Adrenal gland (tissue), 12 donors: ENCODE data around the gene DKK2. TPM values are rescaled to one million over a fixed set of nuclear protein-coding genes. Genes with fewer than 3 reads are reported as not detected.

Experiments used
- DNase-seq, 7 donors: peaks; one replicate each; pipeline ENCODE4 v3.0.0-alpha.2; 2019 to 2020
- H3K27ac ChIP-seq, 5 donors: fragments of 200-600 bp; sonication (generic) in 4 of 5; 1 replicate in 3 of 5; 2 replicates in 2 of 5; pipeline versions ENCODE4 v1.5.1 to v1.8.0; 2016 to 2020; ENCODE audit warnings: mild to moderate bottlenecking in 1 of 5
- H3K27me3 ChIP-seq: fragments of 200-600 bp; 2 replicates; pipeline ENCODE4 v1.8.0; 2021
- H3K36me3 ChIP-seq, 2 donors: fragments of 200-600 bp; replicated peaks in 1 of 2; 1 replicate in 1 of 2; 2 replicates in 1 of 2; pipeline versions ENCODE4 v1.5.1 to v1.8.0; 2018 to 2022
- H3K4me1 ChIP-seq, 2 donors: fragments of 200-600 bp; replicated peaks in 1 of 2; 1 replicate in 1 of 2; 2 replicates in 1 of 2; pipeline versions ENCODE4 v1.5.1 to v1.8.0; 2018 to 2021
- H3K4me3 ChIP-seq, 4 donors: fragments of 200-600 bp; sonication (generic) in 3 of 4; one replicate each; pipeline ENCODE4 v1.5.1; 2016 to 2018
- H3K9me3 ChIP-seq, 3 donors: fragments of 200-600 bp; sonication (generic) in 1 of 3; replicated peaks in 1 of 3; 1 replicate in 2 of 3; 2 replicates in 1 of 3; pipeline versions ENCODE4 v1.5.1 to v1.8.0; 2016 to 2021
- POLR2A ChIP-seq, 2 donors: fragments of 450-650 bp; IDR thresholded peaks; one replicate each; pipeline ENCODE4 v1.6.1; 2017; ENCODE audit warnings: antibody characterized with exemption in 2 of 2, mild to moderate bottlenecking in 2 of 2, moderate library complexity in 1 of 2
- WGBS, 4 donors: extraction: QIAGEN DNeasy Blood & Tissue Kit in 2 of 4; methylation state at CpG; one replicate each; pipeline versions ENCODE4 v1.1.5 to v1.1.7; 2013 to 2017; 5-methylcytosine and 5-hydroxymethylcytosine counted together
- intact Hi-C, 2 donors: fragments of 100-400 bp; cut with DNase I; formaldehyde crosslinking; loops; one replicate each; pipeline versions ENCODE4 v1.14.1 to v1.15.0; 2022 to 2023
- polyA plus RNA-seq, 3 donors: library from polyadenylated mRNA; stranded (reverse); fragments of 200-250 nt in 2 of 3; fragments of 350-450 nt in 1 of 3; fragmentation: Illumina TruSeq in 1 of 3; extraction: RNeasy Lipid Tissue Mini Kit (QIAGEN cat#74804) in 1 of 3; gene quantifications; one replicate each; pipeline ENCODE4 v1.2.3, GENCODE V29; 2013 to 2014
- total RNA-seq, 9 donors: library from RNA; depleted of rRNA in 4 of 9; stranded (reverse); fragments of >200 nt in 4 of 9; fragments of 120-200 nt in 1 of 9; fragmentation: NEBNext Ultra II Directional in 1 of 9; extraction: Animal tissue kit (Norgen Biotek cat#: 25700) in 1 of 9; gene quantifications; one replicate each; pipeline versions ENCODE4 v1.1.0 to v1.2.4, GENCODE V29; 2013 to 2023
- TF ChIP-seq, protein P1 (sequence below), 6 experiments: fragments of 450-650 bp in 4 of 6; fragments of 200-600 bp in 2 of 6; sonication (generic) in 1 of 6; IDR thresholded peaks; 1 replicate in 5 of 6; 2 replicates in 1 of 6; pipeline versions ENCODE4 v1.5.1 to v1.8.0; 2016 to 2021; ENCODE audit warnings: antibody characterized with exemption in 6 of 6, mild to moderate bottlenecking in 2 of 6, moderate library complexity in 1 of 6
- donor health status: healthy with polysubstance abuse.
- donor health status: Bipolar disorder and iron deficiency.
- donor health status: DM: yes; HTN: yes; CAD: no.
- donor health status: DM: no; HTN: no; CAD: no.
- donor health status: DM: no; HTN: no; CAD: no.
- donor health status: DM: yes; HTN: yes; CAD: no.

Gene DKK2
- total and polyA plus RNA-seq, 12 donors = 0.14 to 9.9 (median 0.63) TPM

DNA sequence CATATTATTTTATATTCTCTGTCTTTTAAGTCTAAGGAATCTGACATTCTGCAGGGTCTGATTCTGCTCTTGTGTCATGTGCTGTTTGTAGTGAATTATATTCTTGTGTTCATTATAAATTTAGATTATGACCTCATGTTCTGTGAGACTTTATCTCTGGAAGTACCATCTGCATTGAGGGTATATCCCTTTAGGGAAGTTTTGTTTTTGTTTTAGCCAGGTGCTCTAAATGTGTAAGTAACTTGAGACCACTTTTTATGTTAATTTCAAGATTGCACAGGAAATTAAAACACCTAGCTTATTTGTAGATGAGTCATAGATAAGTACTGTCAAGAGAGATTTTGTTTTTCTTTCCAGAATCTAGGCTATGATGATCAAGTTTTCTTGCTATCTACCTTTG is 35.0 kb upstream of the DKK2 start:
- no peak for DNase-seq
- Histone ChIP-seq H3K4me1 (no peaks in the 10 kb centered on the region), H3K27ac (no peak overlapping the region), H3K9me3 (no peaks in the 10 kb centered on the region), H3K36me3 (no peaks in the 10 kb centered on the region), H3K4me3 (no peak overlapping the region), H3K27me3 (no peaks in the 10 kb centered on the region)
- no peak for TF ChIP-seq POLR2A (IDR thresholded peaks at IDR 0.05)
- TF ChIP-seq, protein P1, sequence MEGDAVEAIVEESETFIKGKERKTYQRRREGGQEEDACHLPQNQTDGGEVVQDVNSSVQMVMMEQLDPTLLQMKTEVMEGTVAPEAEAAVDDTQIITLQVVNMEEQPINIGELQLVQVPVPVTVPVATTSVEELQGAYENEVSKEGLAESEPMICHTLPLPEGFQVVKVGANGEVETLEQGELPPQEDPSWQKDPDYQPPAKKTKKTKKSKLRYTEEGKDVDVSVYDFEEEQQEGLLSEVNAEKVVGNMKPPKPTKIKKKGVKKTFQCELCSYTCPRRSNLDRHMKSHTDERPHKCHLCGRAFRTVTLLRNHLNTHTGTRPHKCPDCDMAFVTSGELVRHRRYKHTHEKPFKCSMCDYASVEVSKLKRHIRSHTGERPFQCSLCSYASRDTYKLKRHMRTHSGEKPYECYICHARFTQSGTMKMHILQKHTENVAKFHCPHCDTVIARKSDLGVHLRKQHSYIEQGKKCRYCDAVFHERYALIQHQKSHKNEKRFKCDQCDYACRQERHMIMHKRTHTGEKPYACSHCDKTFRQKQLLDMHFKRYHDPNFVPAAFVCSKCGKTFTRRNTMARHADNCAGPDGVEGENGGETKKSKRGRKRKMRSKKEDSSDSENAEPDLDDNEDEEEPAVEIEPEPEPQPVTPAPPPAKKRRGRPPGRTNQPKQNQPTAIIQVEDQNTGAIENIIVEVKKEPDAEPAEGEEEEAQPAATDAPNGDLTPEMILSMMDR (IDR thresholded peaks at IDR 0.05) = no peak
- intact Hi-C loops = no loop called here

DNA sequence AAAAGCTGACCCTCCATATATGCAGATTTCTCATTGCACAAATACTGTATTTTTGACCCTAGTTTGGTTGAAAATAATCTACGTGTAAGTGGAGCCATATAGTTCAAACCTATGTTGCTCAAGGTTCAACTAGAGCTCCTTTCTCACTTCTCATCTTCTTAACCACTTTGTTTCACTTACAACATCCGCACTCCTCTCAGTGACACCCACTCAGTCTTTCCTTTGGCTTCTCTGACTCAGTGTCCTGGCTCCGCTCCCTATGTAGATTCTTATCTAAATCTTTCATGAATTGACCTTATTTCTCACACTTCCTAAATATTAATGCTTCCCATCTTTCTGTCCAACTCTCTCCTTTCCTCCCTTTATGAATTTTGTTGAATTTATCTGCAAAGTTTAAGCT is 32.9 kb upstream of the DKK2 start:
- Histone ChIP-seq H3K4me3 (no peak overlapping the region), H3K36me3 (no peaks in the 10 kb centered on the region), H3K4me1 (no peaks in the 10 kb centered on the region), H3K9me3 (no peaks in the 10 kb centered on the region), H3K27ac (no peak overlapping the region), H3K27me3 (no peaks in the 10 kb centered on the region)
- no peak for DNase-seq
- TF ChIP-seq, protein P1 (IDR thresholded peaks at IDR 0.05) = no peak
- TF ChIP-seq POLR2A (IDR thresholded peaks at IDR 0.05) = no peak
- WGBS, 4 donors = 51 to 68% (median 62%) methylated on average over 3 of the region's 3 CpGs
- intact Hi-C loops = no loop called here

DNA sequence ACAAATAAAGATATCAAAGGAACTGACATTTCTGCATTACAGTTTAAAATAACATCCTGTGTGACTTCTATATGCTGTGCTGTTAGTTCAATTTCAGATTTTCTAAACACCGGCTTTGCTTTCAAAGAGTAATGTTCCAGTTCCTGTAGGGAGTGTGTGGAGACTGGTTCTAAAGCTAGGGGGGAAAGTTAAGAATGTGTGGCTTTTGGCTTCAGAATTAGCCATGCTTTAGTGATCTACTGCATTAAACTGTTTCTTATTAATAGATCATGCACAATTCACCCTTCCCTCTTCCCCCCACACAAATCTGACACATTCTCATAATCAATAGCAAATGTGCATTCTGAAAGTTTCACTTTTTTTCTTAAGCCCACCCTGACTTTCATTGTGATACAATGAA is 32.0 kb upstream of the DKK2 start:
- H3K4me1 ChIP-seq = no peaks in the 10 kb centered on the region
- H3K4me3 ChIP-seq = no peak overlapping the region
- no peaks in the 10 kb centered on the region for H3K9me3 ChIP-seq
- no peak for DNase-seq
- no peak overlapping the region for H3K27ac ChIP-seq
- WGBS, 4 donors = 44 to 64% (median 60%) methylated on average over 1 of the region's 1 CpG
- intact Hi-C loops = no loop called here
- no peaks in the 10 kb centered on the region for H3K36me3 ChIP-seq
- TF ChIP-seq POLR2A (IDR thresholded peaks at IDR 0.05) = no peak
- TF ChIP-seq, protein P1 (IDR thresholded peaks at IDR 0.05) = no peak
- H3K27me3 ChIP-seq = no peaks in the 10 kb centered on the region

DNA sequence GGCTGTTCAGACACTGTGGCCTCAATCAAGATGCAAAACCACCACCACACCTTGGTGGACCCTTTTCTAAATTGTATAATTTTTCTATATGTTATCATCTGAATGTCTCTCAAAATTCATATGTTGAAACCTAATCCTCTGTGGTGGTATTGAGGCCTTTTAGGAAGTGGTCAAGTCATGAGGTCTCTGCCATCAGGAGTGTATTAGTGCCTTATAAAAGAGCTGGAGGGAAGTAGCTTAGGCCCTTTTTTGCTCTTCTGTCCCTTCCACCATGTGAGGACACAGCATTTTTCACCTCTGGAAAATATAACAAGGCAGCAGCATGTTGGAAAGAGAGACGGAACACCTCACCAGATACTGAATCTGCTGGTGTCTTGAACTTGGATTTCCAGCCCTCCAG is 30.5 kb upstream of the DKK2 start:
- no peak overlapping the region for H3K27ac ChIP-seq
- 62 to 91% (median 70%) methylated on average over 1 of the region's 1 CpG for WGBS, 4 donors
- H3K4me1 ChIP-seq = no peaks in the 10 kb centered on the region
- DNase-seq = peak in 1 of 7 donors; percentile 8
- TF ChIP-seq, protein P1 (IDR thresholded peaks at IDR 0.05) = no peak
- TF ChIP-seq POLR2A (IDR thresholded peaks at IDR 0.05) = no peak
- intact Hi-C loops = no loop called here
- H3K36me3 ChIP-seq = no peaks in the 10 kb centered on the region
- no peaks in the 10 kb centered on the region for H3K9me3 ChIP-seq
- no peak overlapping the region for H3K4me3 ChIP-seq
- H3K27me3 ChIP-seq = no peaks in the 10 kb centered on the region
